K562 (cell line): Measurements from ENCODE around the gene MYL3. TPM values are rescaled to one million over a fixed set of nuclear protein-coding genes. Genes with fewer than 3 reads are reported as not detected.

ENCODE experiments used
- polyA plus RNA-seq, 8 experiments: library from polyadenylated mRNA; depleted of rRNA in 4 of 8; stranded (reverse) in 5 of 8; unstranded in 3 of 8; fragments of >200 nt; fragmentation: Nextera tagmentation in 2 of 8; fragmentation: Illumina TruSeq in 1 of 8; extraction: Ambion mirVana in 2 of 8; extraction: Trizol in 1 of 8; gene quantifications; 2 replicates each; pipeline versions ENCODE4 v1.2.1 to v1.2.3, GENCODE V29; 2011 to 2014; ENCODE audit warnings: inconsistent platforms in 1 of 8, missing spikeins in 1 of 8
- total RNA-seq, 7 experiments: library from RNA; depleted of rRNA in 6 of 7; stranded (reverse); fragments of >200 nt in 6 of 7; fragmentation: Illumina TruSeq in 2 of 7; extraction: Trizol in 2 of 7; gene quantifications; 2 replicates each; pipeline versions ENCODE4 v1.2.1 to v1.2.3, GENCODE V29; 2011 to 2021; ENCODE audit warnings: low replicate concordance in 1 of 7
- TF ChIP-seq, protein P1 (sequence below), 2 experiments: fragments of 450-650 bp; formaldehyde crosslinking in 1 of 2; IDR thresholded peaks; 2 replicates each; pipeline versions ENCODE4 v1.4.0 to v1.6.1; 2014 to 2020; ENCODE audit warnings: mild to moderate bottlenecking in 2 of 2, borderline replicate concordance in 1 of 2, low read depth in 1 of 2

Gene MYL3
- total and polyA plus RNA-seq, 9 of the 15 experiments (the other 6 are each of a cell fraction or from before 2014, with no cell fraction given), result 0.14 to 0.45 TPM; not detected in 7

DNA sequence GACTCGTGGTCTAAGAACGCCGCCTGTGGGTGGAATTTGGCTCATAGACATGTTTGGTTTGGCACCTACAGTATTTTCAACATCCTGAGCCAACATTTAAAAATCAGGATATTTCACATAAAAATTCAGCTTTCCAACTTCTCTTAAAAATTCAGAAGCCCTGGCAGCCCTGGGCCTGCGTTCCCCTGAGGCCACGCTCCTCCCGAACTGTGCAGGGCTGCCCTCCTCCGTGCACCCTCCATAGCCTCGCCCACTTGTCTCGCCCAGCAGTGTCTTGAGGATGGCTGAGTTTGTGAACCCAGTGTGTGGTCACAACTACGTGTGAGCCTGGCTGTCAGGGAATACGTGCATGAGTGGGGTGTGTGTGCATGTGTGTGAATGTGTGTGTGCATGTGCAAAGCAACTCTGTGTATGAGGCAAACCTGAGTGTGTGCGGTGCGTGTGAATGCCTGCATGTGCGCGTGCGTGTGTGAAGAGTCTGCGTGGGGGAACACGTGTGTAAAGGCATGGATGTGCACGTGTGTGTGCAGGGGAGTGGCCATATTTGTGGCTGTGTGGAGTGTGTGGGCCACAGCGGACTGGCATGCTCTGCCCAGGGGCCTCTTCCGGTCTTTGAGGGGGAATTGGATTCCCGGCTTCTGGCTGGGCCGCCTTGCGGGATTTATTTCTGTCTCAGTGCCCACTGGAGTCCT is 45.2 kb upstream of the MYL3 start (continued):
- TF ChIP-seq, protein P1, sequence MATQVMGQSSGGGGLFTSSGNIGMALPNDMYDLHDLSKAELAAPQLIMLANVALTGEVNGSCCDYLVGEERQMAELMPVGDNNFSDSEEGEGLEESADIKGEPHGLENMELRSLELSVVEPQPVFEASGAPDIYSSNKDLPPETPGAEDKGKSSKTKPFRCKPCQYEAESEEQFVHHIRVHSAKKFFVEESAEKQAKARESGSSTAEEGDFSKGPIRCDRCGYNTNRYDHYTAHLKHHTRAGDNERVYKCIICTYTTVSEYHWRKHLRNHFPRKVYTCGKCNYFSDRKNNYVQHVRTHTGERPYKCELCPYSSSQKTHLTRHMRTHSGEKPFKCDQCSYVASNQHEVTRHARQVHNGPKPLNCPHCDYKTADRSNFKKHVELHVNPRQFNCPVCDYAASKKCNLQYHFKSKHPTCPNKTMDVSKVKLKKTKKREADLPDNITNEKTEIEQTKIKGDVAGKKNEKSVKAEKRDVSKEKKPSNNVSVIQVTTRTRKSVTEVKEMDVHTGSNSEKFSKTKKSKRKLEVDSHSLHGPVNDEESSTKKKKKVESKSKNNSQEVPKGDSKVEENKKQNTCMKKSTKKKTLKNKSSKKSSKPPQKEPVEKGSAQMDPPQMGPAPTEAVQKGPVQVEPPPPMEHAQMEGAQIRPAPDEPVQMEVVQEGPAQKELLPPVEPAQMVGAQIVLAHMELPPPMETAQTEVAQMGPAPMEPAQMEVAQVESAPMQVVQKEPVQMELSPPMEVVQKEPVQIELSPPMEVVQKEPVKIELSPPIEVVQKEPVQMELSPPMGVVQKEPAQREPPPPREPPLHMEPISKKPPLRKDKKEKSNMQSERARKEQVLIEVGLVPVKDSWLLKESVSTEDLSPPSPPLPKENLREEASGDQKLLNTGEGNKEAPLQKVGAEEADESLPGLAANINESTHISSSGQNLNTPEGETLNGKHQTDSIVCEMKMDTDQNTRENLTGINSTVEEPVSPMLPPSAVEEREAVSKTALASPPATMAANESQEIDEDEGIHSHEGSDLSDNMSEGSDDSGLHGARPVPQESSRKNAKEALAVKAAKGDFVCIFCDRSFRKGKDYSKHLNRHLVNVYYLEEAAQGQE (IDR thresholded peaks at IDR 0.05; ENCODE audit: borderline replicate concordance), result peak; percentile 20; the same call in 1 of the 2 replicates
- TF ChIP-seq, protein P1 (CRISPR knock-in tag; IDR thresholded peaks at IDR 0.05; ENCODE audit: low read depth), result no peak
- TF ChIP-seq, all 486 proteins: peak for 8
